Retina (tissue), 1 donor: ENCODE results near the gene SLC35F3.

Experiments used
- DNase-seq: peaks from one replicate; pipeline ENCODE4 v3.0.0-alpha.2; 2016

The SLC35F3 gene

GRCh38 chr1:233912909-233913308 is 8.4 kb downstream of the SLC35F3 start:
- DNase-seq = no peak

GRCh38 chr1:233916706-233917105 is 12.2 kb downstream of the SLC35F3 start:
- no peak for DNase-seq

GRCh38 chr1:233919786-233920185 is 15.3 kb downstream of the SLC35F3 start:
- no peak for DNase-seq

- DNase-seq = no peak
Observed at GRCh38 chr1:233928123-233928522, 23.6 kb downstream of the SLC35F3 start.

GRCh38 chr1:233933339-233933738 is 28.9 kb downstream of the SLC35F3 start:
- no peak for DNase-seq

- DNase-seq = no peak
Observed at GRCh38 chr1:233935297-233935868, 30.9 kb downstream of the SLC35F3 start.

GRCh38 chr1:233936422-233936821 is 31.9 kb downstream of the SLC35F3 start:
- no peak for DNase-seq

GRCh38 chr1:233936842-233937241 is 32.4 kb downstream of the SLC35F3 start:
- DNase-seq = no peak

GRCh38 chr1:233938476-233938875 is 34.0 kb downstream of the SLC35F3 start:
- no peak for DNase-seq

GRCh38 chr1:233939451-233939850 is 35.0 kb downstream of the SLC35F3 start:
- DNase-seq = no peak

GRCh38 chr1:233940908-233941307 is 36.4 kb downstream of the SLC35F3 start:
- no peak for DNase-seq

- DNase-seq = no peak
Observed at GRCh38 chr1:233944601-233945000, 40.1 kb downstream of the SLC35F3 start.

GRCh38 chr1:233945573-233945972 is 41.1 kb downstream of the SLC35F3 start:
- DNase-seq = no peak

- no peak for DNase-seq
Observed at GRCh38 chr1:233945979-233946378, 41.5 kb downstream of the SLC35F3 start.

GRCh38 chr1:233946724-233947123 is 42.2 kb downstream of the SLC35F3 start:
- no peak for DNase-seq

- no peak for DNase-seq
Observed at GRCh38 chr1:233951804-233952203, 47.3 kb downstream of the SLC35F3 start.

GRCh38 chr1:233957691-233958090 is 53.2 kb downstream of the SLC35F3 start:
- no peak for DNase-seq

GRCh38 chr1:233959102-233959501 is 54.6 kb downstream of the SLC35F3 start:
- no peak for DNase-seq

GRCh38 chr1:233959971-233960370 is 55.5 kb downstream of the SLC35F3 start:
- no peak for DNase-seq

- DNase-seq = no peak
Observed at GRCh38 chr1:233960386-233960785, 55.9 kb downstream of the SLC35F3 start.

GRCh38 chr1:233962878-233963277 is 58.4 kb downstream of the SLC35F3 start:
- no peak for DNase-seq

GRCh38 chr1:233965856-233966255 is 61.4 kb downstream of the SLC35F3 start:
- no peak for DNase-seq

GRCh38 chr1:233971753-233972152 is 67.3 kb downstream of the SLC35F3 start:
- no peak for DNase-seq

- DNase-seq = no peak
Observed at GRCh38 chr1:233972563-233972950, 68.1 kb downstream of the SLC35F3 start.

GRCh38 chr1:233972951-233973635 is 68.6 kb downstream of the SLC35F3 start:
- DNase-seq = no peak
